Measurements from ENCODE around the gene EXOC7.
"Not testable (repeated sequence)": the region's sequence is repeated elsewhere in the genome, so short reads cannot be mapped to it uniquely, and the experiment has no call there.

Gene EXOC7

DNA sequence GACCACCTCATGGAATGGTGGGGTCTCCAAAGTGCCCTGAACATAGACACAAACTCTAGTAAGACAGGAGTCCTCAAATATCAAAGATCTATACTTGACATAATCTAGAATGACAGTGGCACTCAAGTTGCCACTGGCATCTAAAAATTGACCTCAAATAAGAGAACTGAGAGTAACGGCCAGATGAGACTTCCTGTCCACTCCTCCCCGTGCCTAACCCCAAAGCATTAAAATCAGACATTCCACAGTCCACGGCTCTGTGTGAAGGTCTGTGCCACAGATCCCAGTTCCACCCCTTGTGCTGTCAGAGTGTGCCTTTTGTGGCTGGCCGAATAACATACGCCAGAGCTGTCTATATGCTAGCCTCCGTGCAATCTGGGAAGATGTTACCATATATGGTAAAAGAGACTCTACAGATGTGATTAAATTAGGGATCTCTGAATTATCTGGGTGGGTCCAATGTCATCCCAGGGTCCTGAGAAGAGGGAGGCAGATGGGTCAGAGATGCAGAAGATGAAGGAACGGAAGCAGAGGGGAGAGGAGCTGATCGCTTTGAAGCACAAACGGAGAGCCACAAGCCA, 55.5 kb downstream of the EXOC7 start:
- WGBS (ENCODE audit: insufficient coverage) = 96% methylated on average over 9 of the region's 9 CpGs
- H3K36me3 ChIP-seq (ENCODE audit: control insufficient read depth in 4 of 4, insufficient read depth in 4 of 4, low read length in 3 of 4) = peaks cover 37 to 87% (median 71%) of the 10 kb centered on the region in 4 experiments
- POLR2A ChIA-PET = no interaction called here
- H3K27me3 ChIP-seq (replicated peaks in 2 of 5; ENCODE audit: control insufficient read depth in 4 of 5, insufficient read depth in 5 of 5, low read length in 4 of 5) = no peaks in the 10 kb centered on the region
- no peaks in the 10 kb centered on the region for H3K4me1 ChIP-seq (ENCODE audit: control extremely low read depth in 1 of 4, control insufficient read depth in 4 of 4, insufficient read depth in 4 of 4, low read length in 3 of 4)
- CTCF ChIA-PET = interaction anchor here (0.7 to 2.5 kb wide), 6 partner anchors 10 to 34 kb away, joined by 3 to 8 read pairs (median 4); no protein-coding TSS in a partner anchor
- no peaks in the 10 kb centered on the region for H3K9me3 ChIP-seq (ENCODE audit: control extremely low read depth in 1 of 5, control insufficient read depth in 4 of 5, insufficient read depth in 2 of 5, low read depth in 1 of 5, low read length in 4 of 5)
- DNase-seq = no peak
- no peak overlapping the region for H3K27ac ChIP-seq (ENCODE audit: insufficient read depth in 1 of 2, low read depth in 1 of 2, low read length in 2 of 2, poor library complexity in 1 of 2, severe bottlenecking in 2 of 2)
- H3K4me3 ChIP-seq (ENCODE audit: control insufficient read depth in 1 of 7, extremely low read depth in 1 of 7, insufficient read depth in 4 of 7, low read depth in 2 of 7, low read length in 6 of 7) = no peak overlapping the region

DNA sequence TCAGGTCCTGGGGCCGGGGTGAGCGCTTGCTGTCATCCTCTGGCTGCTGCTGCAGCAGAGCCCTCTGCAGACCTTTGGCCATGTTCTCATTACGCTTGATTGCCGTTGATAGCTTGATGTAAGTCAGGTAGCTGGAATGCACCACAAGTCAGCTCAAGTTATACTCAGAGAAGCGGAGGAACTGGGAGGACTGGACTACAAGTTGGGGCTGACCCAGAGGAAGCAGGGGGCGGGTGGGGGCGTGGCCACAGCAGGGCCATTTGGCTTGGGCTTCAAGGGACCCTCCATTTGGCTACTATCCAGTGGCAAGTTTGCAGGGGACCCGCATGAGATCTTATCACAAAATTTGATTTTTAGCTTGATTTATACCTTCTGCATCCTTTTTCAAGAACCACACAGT, 57.5 kb downstream of the EXOC7 start:
- Histone ChIP-seq H3K36me3 (ENCODE audit: control insufficient read depth in 4 of 4, insufficient read depth in 4 of 4, low read length in 3 of 4) (peaks cover 41 to 90% (median 77%) of the 10 kb centered on the region in 4 experiments), H3K27ac (ENCODE audit: insufficient read depth in 1 of 2, low read depth in 1 of 2, low read length in 2 of 2, poor library complexity in 1 of 2, severe bottlenecking in 2 of 2) (no peak overlapping the region), H3K9me3 (ENCODE audit: control extremely low read depth in 1 of 5, control insufficient read depth in 4 of 5, insufficient read depth in 2 of 5, low read depth in 1 of 5, low read length in 4 of 5) (no peaks in the 10 kb centered on the region), H3K4me3 (ENCODE audit: control insufficient read depth in 1 of 7, extremely low read depth in 1 of 7, insufficient read depth in 4 of 7, low read depth in 2 of 7, low read length in 6 of 7) (no peak overlapping the region), H3K4me1 (ENCODE audit: control extremely low read depth in 1 of 4, control insufficient read depth in 4 of 4, insufficient read depth in 4 of 4, low read length in 3 of 4) (no peaks in the 10 kb centered on the region), H3K27me3 (replicated peaks in 2 of 5; ENCODE audit: control insufficient read depth in 4 of 5, insufficient read depth in 5 of 5, low read length in 4 of 5) (no peaks in the 10 kb centered on the region)
- POLR2A ChIA-PET = no interaction called here
- CTCF ChIA-PET = interaction anchor here (0.8 to 2.5 kb wide), 5 partner anchors 13 to 32 kb away, joined by 3 to 8 read pairs (median 5); no protein-coding TSS in a partner anchor
- no peak for DNase-seq
- WGBS (ENCODE audit: insufficient coverage) = 99% methylated on average over 8 of the region's 8 CpGs

DNA sequence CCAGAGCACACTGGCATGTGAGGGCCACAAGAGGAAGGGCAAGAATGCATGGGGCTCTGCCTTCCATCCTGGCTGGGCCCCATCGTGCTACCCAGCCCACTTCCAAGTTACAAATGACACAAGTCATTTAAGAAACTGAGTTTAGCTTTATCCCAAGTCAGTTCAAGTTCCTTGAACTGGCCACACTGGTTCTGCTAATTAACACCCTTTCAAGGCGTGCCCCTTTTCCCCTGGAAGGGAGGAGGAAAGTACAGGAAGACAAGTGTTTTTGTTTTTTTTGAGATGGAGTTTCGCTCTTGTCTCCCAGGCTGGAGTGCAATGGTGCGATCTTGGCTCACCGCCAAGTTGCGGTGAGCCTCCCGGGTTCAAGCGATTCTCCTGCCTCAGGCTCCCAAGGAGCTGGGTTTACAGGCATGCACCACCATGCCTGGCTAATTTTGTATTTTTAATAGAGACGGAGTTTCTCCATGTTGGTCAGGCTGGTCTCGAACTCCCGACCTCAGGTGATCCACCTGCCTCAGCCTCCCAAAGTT, 59.0 kb downstream of the EXOC7 start:
- H3K27ac ChIP-seq (ENCODE audit: insufficient read depth in 1 of 2, low read depth in 1 of 2, low read length in 2 of 2, poor library complexity in 1 of 2, severe bottlenecking in 2 of 2); H3K4me1 ChIP-seq (ENCODE audit: control extremely low read depth in 1 of 4, control insufficient read depth in 4 of 4, insufficient read depth in 4 of 4, low read length in 3 of 4); H3K4me3 ChIP-seq (ENCODE audit: control insufficient read depth in 1 of 7, extremely low read depth in 1 of 7, insufficient read depth in 4 of 7, low read depth in 2 of 7, low read length in 6 of 7); H3K27me3 ChIP-seq (replicated peaks in 2 of 5; ENCODE audit: control insufficient read depth in 4 of 5, insufficient read depth in 5 of 5, low read length in 4 of 5); POLR2A ChIA-PET; CTCF ChIA-PET; H3K9me3 ChIP-seq (ENCODE audit: control extremely low read depth in 1 of 5, control insufficient read depth in 4 of 5, insufficient read depth in 2 of 5, low read depth in 1 of 5, low read length in 4 of 5); DNase-seq: not testable (repeated sequence)
- H3K36me3 ChIP-seq (ENCODE audit: control insufficient read depth in 4 of 4, insufficient read depth in 4 of 4, low read length in 3 of 4) = peaks cover 36 to 91% (median 79%) of the 10 kb centered on the region in 4 experiments
- WGBS (ENCODE audit: insufficient coverage) = 98% methylated on average over 11 of the region's 11 CpGs

DNA sequence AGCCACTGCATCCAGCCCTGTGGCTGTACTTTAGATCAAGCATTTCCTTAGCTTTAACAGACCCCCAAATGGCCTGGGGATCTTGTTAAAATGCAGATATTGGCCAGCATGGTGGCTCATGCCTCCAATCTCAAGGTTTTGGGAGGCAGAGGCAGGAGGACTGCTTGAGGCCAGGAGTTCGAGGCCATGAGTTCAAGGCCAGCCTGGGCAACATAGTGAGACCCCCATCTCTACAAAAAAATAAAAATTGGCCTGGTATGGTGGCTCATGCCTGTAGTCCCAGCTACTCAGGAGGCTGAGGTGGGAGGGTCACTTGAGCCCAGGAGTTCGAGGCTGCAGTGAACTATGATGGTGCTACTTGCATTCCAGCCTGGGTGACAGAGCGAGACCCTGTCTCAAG, 60.7 kb downstream of the EXOC7 start:
- H3K27me3 ChIP-seq (replicated peaks in 2 of 5; ENCODE audit: control insufficient read depth in 4 of 5, insufficient read depth in 5 of 5, low read length in 4 of 5); H3K27ac ChIP-seq (ENCODE audit: insufficient read depth in 1 of 2, low read depth in 1 of 2, low read length in 2 of 2, poor library complexity in 1 of 2, severe bottlenecking in 2 of 2); H3K9me3 ChIP-seq (ENCODE audit: control extremely low read depth in 1 of 5, control insufficient read depth in 4 of 5, insufficient read depth in 2 of 5, low read depth in 1 of 5, low read length in 4 of 5); H3K4me3 ChIP-seq (ENCODE audit: control insufficient read depth in 1 of 7, extremely low read depth in 1 of 7, insufficient read depth in 4 of 7, low read depth in 2 of 7, low read length in 6 of 7); POLR2A ChIA-PET; H3K4me1 ChIP-seq (ENCODE audit: control extremely low read depth in 1 of 4, control insufficient read depth in 4 of 4, insufficient read depth in 4 of 4, low read length in 3 of 4); DNase-seq: not testable (repeated sequence)
- peaks cover 30 to 91% (median 76%) of the 10 kb centered on the region in 4 experiments for H3K36me3 ChIP-seq (ENCODE audit: control insufficient read depth in 4 of 4, insufficient read depth in 4 of 4, low read length in 3 of 4)
- CTCF ChIA-PET = interaction anchor here (1.0 to 1.5 kb wide), 3 partner anchors 12 to 34 kb away, joined by 3 to 4 read pairs (median 3); no protein-coding TSS in a partner anchor
- WGBS (ENCODE audit: insufficient coverage) = 100% methylated on average over 2 of the region's 3 CpGs

DNA sequence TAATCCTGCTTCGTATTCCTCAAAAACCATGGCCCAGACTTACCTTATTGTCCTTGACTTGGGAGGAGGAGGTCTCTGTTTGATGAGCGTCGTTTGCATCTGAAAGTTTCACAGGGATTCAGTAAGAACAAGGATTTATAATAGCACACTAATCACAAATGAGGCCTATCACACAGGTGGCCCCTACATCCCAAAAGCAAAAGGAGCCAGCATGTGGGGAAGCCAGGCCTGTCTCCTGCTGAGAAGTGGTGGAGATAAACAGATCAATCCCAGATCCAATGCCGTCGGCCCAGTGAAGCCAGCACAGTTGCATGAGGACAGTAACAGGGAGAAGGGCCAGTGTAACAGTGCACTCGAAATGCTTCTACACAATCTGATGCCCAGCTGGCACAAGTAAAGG, 63.2 kb downstream of the EXOC7 start:
- ChIA-PET CTCF (interaction anchor here (1.3 kb wide), 1 partner anchor 20 kb away, joined by 3 read pairs; no protein-coding TSS in a partner anchor), POLR2A (interaction anchor here (1.3 kb wide), 1 partner anchor 11 kb away, joined by 4 read pairs; no protein-coding TSS in a partner anchor)
- 100% methylated on average over 2 of the region's 6 CpGs for WGBS (ENCODE audit: insufficient coverage)
- Histone ChIP-seq H3K36me3 (ENCODE audit: control insufficient read depth in 4 of 4, insufficient read depth in 4 of 4, low read length in 3 of 4) (peaks cover 28 to 75% (median 59%) of the 10 kb centered on the region in 4 experiments), H3K4me3 (ENCODE audit: control insufficient read depth in 1 of 7, extremely low read depth in 1 of 7, insufficient read depth in 4 of 7, low read depth in 2 of 7, low read length in 6 of 7) (no peak overlapping the region), H3K27ac (ENCODE audit: insufficient read depth in 1 of 2, low read depth in 1 of 2, low read length in 2 of 2, poor library complexity in 1 of 2, severe bottlenecking in 2 of 2) (no peak overlapping the region), H3K27me3 (replicated peaks in 2 of 5; ENCODE audit: control insufficient read depth in 4 of 5, insufficient read depth in 5 of 5, low read length in 4 of 5) (no peaks in the 10 kb centered on the region), H3K9me3 (ENCODE audit: control extremely low read depth in 1 of 5, control insufficient read depth in 4 of 5, insufficient read depth in 2 of 5, low read depth in 1 of 5, low read length in 4 of 5) (no peaks in the 10 kb centered on the region), H3K4me1 (ENCODE audit: control extremely low read depth in 1 of 4, control insufficient read depth in 4 of 4, insufficient read depth in 4 of 4, low read length in 3 of 4) (peaks cover 0 to 3% (median 1%) of the 10 kb centered on the region in 4 experiments)
- DNase-seq = no peak

DNA sequence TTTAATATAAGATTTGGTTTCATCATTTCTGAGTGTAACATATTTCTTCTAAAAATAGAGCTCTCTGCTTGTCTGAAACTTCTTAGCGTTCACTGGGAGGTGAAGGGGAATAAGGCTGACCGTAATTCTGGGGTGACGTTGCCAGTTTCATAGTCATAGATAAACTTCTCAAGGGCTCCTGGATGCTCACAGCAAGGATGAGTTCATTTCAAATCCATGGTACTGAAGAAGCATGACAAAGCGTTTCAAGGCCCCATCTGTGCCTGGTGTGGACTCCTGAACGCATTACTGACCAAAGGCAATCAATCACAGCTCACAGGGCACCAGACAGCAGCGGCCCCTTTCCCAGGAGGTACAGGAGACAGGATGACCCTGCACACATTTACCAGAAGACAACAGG, 64.5 kb downstream of the EXOC7 start:
- peaks cover 0 to 3% (median 1%) of the 10 kb centered on the region in 4 experiments for H3K4me1 ChIP-seq (ENCODE audit: control extremely low read depth in 1 of 4, control insufficient read depth in 4 of 4, insufficient read depth in 4 of 4, low read length in 3 of 4)
- H3K36me3 ChIP-seq (ENCODE audit: control insufficient read depth in 4 of 4, insufficient read depth in 4 of 4, low read length in 3 of 4) = peaks cover 19 to 63% (median 50%) of the 10 kb centered on the region in 4 experiments
- no peaks in the 10 kb centered on the region for H3K9me3 ChIP-seq (ENCODE audit: control extremely low read depth in 1 of 5, control insufficient read depth in 4 of 5, insufficient read depth in 2 of 5, low read depth in 1 of 5, low read length in 4 of 5)
- DNase-seq = no peak
- H3K4me3 ChIP-seq (ENCODE audit: control insufficient read depth in 1 of 7, extremely low read depth in 1 of 7, insufficient read depth in 4 of 7, low read depth in 2 of 7, low read length in 6 of 7) = no peak overlapping the region
- whole genome bisulfite sequencing (ENCODE audit: insufficient coverage) = 97% methylated on average over 6 of the region's 6 CpGs
- ChIA-PET POLR2A (interaction anchor here (1.3 kb wide), 1 partner anchor 10 kb away, joined by 4 read pairs; no protein-coding TSS in a partner anchor), CTCF (interaction anchor here (1.1 to 1.5 kb wide), 2 partner anchors 14 to 25 kb away, joined by 3 to 4 read pairs; no protein-coding TSS in a partner anchor)
- H3K27me3 ChIP-seq (replicated peaks in 2 of 5; ENCODE audit: control insufficient read depth in 4 of 5, insufficient read depth in 5 of 5, low read length in 4 of 5) = no peaks in the 10 kb centered on the region
- no peak overlapping the region for H3K27ac ChIP-seq (ENCODE audit: insufficient read depth in 1 of 2, low read depth in 1 of 2, low read length in 2 of 2, poor library complexity in 1 of 2, severe bottlenecking in 2 of 2)

DNA sequence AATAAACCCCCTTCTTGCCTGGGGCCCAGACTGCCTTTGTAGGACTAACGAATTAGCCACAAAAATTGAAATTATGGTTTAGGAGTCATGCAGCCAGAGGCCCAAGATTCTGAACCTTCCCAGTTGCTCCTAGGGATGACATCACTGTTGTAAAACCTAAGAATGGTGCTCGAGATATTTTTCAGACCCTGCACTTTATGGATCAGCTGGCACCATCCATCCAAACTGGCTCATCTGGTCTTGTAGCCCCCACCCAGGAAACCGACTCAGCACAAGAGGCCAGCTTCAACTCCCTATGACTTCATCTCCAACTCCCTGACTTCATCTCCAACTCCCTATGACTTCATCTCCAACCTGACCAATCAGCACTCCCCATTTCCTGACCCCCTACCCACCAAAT, 65.5 kb downstream of the EXOC7 start:
- H3K4me1 ChIP-seq (ENCODE audit: control extremely low read depth in 1 of 4, control insufficient read depth in 4 of 4, insufficient read depth in 4 of 4, low read length in 3 of 4) = peaks cover 0 to 7% (median 5%) of the 10 kb centered on the region in 4 experiments
- 97% methylated on average over 3 of the region's 3 CpGs for WGBS (ENCODE audit: insufficient coverage)
- POLR2A ChIA-PET = no interaction called here
- peak overlapping the region in 1 of 2 experiments; percentile 16 for H3K27ac ChIP-seq (ENCODE audit: insufficient read depth in 1 of 2, low read depth in 1 of 2, low read length in 2 of 2, poor library complexity in 1 of 2, severe bottlenecking in 2 of 2)
- peaks cover 0 to 3% (median 0%) of the 10 kb centered on the region in 5 experiments for H3K9me3 ChIP-seq (ENCODE audit: control extremely low read depth in 1 of 5, control insufficient read depth in 4 of 5, insufficient read depth in 2 of 5, low read depth in 1 of 5, low read length in 4 of 5)
- DNase-seq = no peak
- no peak overlapping the region for H3K4me3 ChIP-seq (ENCODE audit: control insufficient read depth in 1 of 7, extremely low read depth in 1 of 7, insufficient read depth in 4 of 7, low read depth in 2 of 7, low read length in 6 of 7)
- CTCF ChIA-PET = no interaction called here
- H3K27me3 ChIP-seq (replicated peaks in 2 of 5; ENCODE audit: control insufficient read depth in 4 of 5, insufficient read depth in 5 of 5, low read length in 4 of 5) = no peaks in the 10 kb centered on the region
- peaks cover 14 to 52% (median 39%) of the 10 kb centered on the region in 4 experiments for H3K36me3 ChIP-seq (ENCODE audit: control insufficient read depth in 4 of 4, insufficient read depth in 4 of 4, low read length in 3 of 4)
